Heart right ventricle (tissue), 16 donors: Measurements from ENCODE around the gene ARL13B. TPM values are rescaled to one million over a fixed set of nuclear protein-coding genes. Genes with fewer than 3 reads are reported as not detected.

Experiments
- ATAC-seq, 8 donors: fragments of 200-7000 bp; cut with Tn5 transposase; one replicate each; pipeline ENCODE4 v1.9.1; 2020; ENCODE audit warnings: mild to moderate bottlenecking in 8 of 8, moderate library complexity in 8 of 8, moderate number of reproducible peaks in 1 of 8
- DNase-seq, 2 donors: peaks; one replicate each; pipeline ENCODE4 v3.0.0-alpha.2; 2020
- H3K27ac ChIP-seq, 10 donors: fragments of 200-600 bp; sonication (generic) in 2 of 10; one replicate each; pipeline versions ENCODE4 v1.5.0 to v1.8.0; 2020 to 2022; ENCODE audit warnings: mild to moderate bottlenecking in 3 of 10
- H3K27me3 ChIP-seq, 7 donors: fragments of 200-600 bp; one replicate each; pipeline ENCODE4 v1.8.0; 2021 to 2022; ENCODE audit warnings: mild to moderate bottlenecking in 2 of 7
- H3K36me3 ChIP-seq, 9 donors: fragments of 200-600 bp; sonication (generic) in 1 of 9; one replicate each; pipeline versions ENCODE4 v1.5.0 to v1.8.0; 2020 to 2022; ENCODE audit warnings: mild to moderate bottlenecking in 2 of 9
- H3K4me1 ChIP-seq, 9 donors: fragments of 200-600 bp; sonication (generic) in 1 of 9; one replicate each; pipeline versions ENCODE4 v1.5.0 to v1.8.0; 2020 to 2022; ENCODE audit warnings: mild to moderate bottlenecking in 4 of 9
- H3K4me3 ChIP-seq, 10 donors: fragments of 200-600 bp; sonication (generic) in 2 of 10; one replicate each; pipeline versions ENCODE4 v1.5.0 to v1.8.0; 2020 to 2022; ENCODE audit warnings: mild to moderate bottlenecking in 7 of 10, moderate library complexity in 2 of 10
- H3K9me3 ChIP-seq, 11 donors: fragments of 200-600 bp in 10 of 11; sonication (generic) in 2 of 11; one replicate each; pipeline versions ENCODE4 v1.5.0 to v1.8.0; 2013 to 2022; ENCODE audit warnings: mild to moderate bottlenecking in 2 of 11, control low read depth in 1 of 11, moderate library complexity in 1 of 11
- CTCF ChIP-seq, 9 donors: fragments of 200-600 bp; sonication (generic) in 2 of 9; IDR thresholded peaks; one replicate each; pipeline versions ENCODE4 v1.5.0 to v1.8.0; 2021 to 2022; ENCODE audit warnings: antibody characterized with exemption in 9 of 9, mild to moderate bottlenecking in 5 of 9, moderate library complexity in 1 of 9
- WGBS, 2 donors: extraction: QIAGEN DNeasy Blood & Tissue Kit; methylation state at CpG; one replicate each; pipeline ENCODE4 v1.1.7; 2013; ENCODE audit warnings: inconsistent platforms in 1 of 2; 5-methylcytosine and 5-hydroxymethylcytosine counted together
- intact Hi-C, 10 donors: fragments of 100-400 bp; cut with DNase I; formaldehyde crosslinking; loops; one replicate each; pipeline versions ENCODE4 v1.11.1 to v1.14.2; 2022
- polyA plus RNA-seq, 2 donors: library from polyadenylated mRNA; stranded (reverse); fragments of 200-250 nt; gene quantifications; one replicate each; pipeline ENCODE4 v1.2.3, GENCODE V29; 2013
- total RNA-seq, 10 donors: library from RNA; stranded (reverse); fragmentation: NEBNext Ultra II Directional in 3 of 10; extraction: Animal tissue kit (Norgen Biotek cat#: 25700) in 3 of 10; gene quantifications; one replicate each; pipeline versions ENCODE4 v1.2.1 to v1.2.4, GENCODE V29; 2021 to 2023
- donor health status: Arrhythmogenic right ventricular cardiomyopathy.
- donor health status: ischemic (EF 13 %, LVEDD 7.1; RV severe dilation, severe dysfunction).
- donor health status: healthy with polysubstance abuse.
- donor health status: DM: no; HTN: yes; CAD: no.
- donor health status: DM: no; HTN: no; CAD: no.
- donor health status: ischemic (EF 25% LVEDD 6.9; RV normal size, moderate dysfunction).
- donor health status: ischemic (EF 25% LVEDD 5.7; RV mildly dilated, moderate dysfunction).
- donor health status: healthy.
- donor health status: DM: yes; HTN: yes; CAD: no.
- donor health status: Ischemic cardiomyopathy.
- donor health status: ischemic (EF 35%, LVEDD 5.7; RV mildly dilated, moderate dysfunction).
- donor health status: nonischemic (EF 11% LVEDD 7.7; RV severe dilation, severe dysfunction).
- donor health status: DM: yes; HTN: yes; CAD: no.
- donor health status: PGD.
- donor health status: ischemic (EF 29% LVEDD 5.4; RV normal size, mild dysfunction).
- donor health status: nonischemic (EF 23%, LVEDD 6.1; RV moderate dilation, normal function).

The ARL13B gene
- total and polyA plus RNA-seq, 12 donors, result 2.2 to 7.4 (median 4.3) TPM

- Histone ChIP-seq H3K4me1 (peaks cover 0 to 48% (median 22%) of the 10 kb centered on the region in 9 donors), H3K4me3 (peak overlapping the region in 4 of 10 donors; percentile 68 to 83 (median 71)), H3K27ac (peak overlapping the region in 6 of 10 donors; percentile 89 to 98 (median 92)), H3K27me3 (no peaks in the 10 kb centered on the region), H3K9me3 (peaks cover 0 to 8% (median 0%) of the 10 kb centered on the region in 11 donors), H3K36me3 (peaks cover 0 to 37% (median 0%) of the 10 kb centered on the region in 9 donors)
- ATAC-seq (no peak), DNase-seq (no peak)
- whole genome bisulfite sequencing, 2 donors, result 80 to 85% methylated on average over 6 of the region's 6 CpGs
- TF ChIP-seq CTCF (IDR thresholded peaks at IDR 0.05), result no peak
- intact Hi-C loops, result loop anchor here in 3 of 10 donors (10.0 kb wide), 2 partner anchors 60 to 160 kb away; no protein-coding TSS in a partner anchor
These were observed 84.4 kb downstream of the ARL13B start for GRCh38 chr3:94064243-94064860.

- no peak for ATAC-seq
- WGBS, 2 donors, result 68 to 71% methylated on average over 1 of the region's 1 CpG
These were observed 85.2 kb downstream of the ARL13B start for GRCh38 chr3:94065122-94065521.

GRCh38 chr3:94065819-94066480, 86.0 kb downstream of the ARL13B start:
- H3K9me3 ChIP-seq, result peaks cover 0 to 8% (median 0%) of the 10 kb centered on the region in 11 donors
- no peak for ATAC-seq
- H3K27me3 ChIP-seq, result no peaks in the 10 kb centered on the region
- H3K27ac ChIP-seq, result no peak overlapping the region
- WGBS, 2 donors, result 87 to 94% methylated on average over 1 of the region's 1 CpG
- no peak overlapping the region for H3K4me3 ChIP-seq
- peaks cover 0 to 48% (median 22%) of the 10 kb centered on the region in 9 donors for H3K4me1 ChIP-seq
- intact Hi-C loops, result loop anchor here in 8 of 10 donors (2.0 to 10.0 kb wide), 5 partner anchors 61 to 161 kb away; no protein-coding TSS in a partner anchor
- no peak for TF ChIP-seq CTCF (IDR thresholded peaks at IDR 0.05)
- peaks cover 0 to 34% (median 0%) of the 10 kb centered on the region in 9 donors for H3K36me3 ChIP-seq
- DNase-seq, result no peak

More at GRCh38 chr3:94065122-94065521, 85.2 kb downstream of the ARL13B start:
- peak overlapping the region in 1 of 10 donors; percentile 4 for H3K27ac ChIP-seq
- peaks cover 0 to 33% (median 0%) of the 10 kb centered on the region in 9 donors for H3K36me3 ChIP-seq
- intact Hi-C loops, result loop anchor here in 8 of 10 donors (5.0 to 10.0 kb wide), 4 partner anchors 60 to 160 kb away; no protein-coding TSS in a partner anchor
- H3K9me3 ChIP-seq, result peaks cover 0 to 8% (median 0%) of the 10 kb centered on the region in 11 donors
- no peaks in the 10 kb centered on the region for H3K27me3 ChIP-seq
- no peak for TF ChIP-seq CTCF (IDR thresholded peaks at IDR 0.05)
- no peak overlapping the region for H3K4me3 ChIP-seq
- H3K4me1 ChIP-seq, result peaks cover 0 to 48% (median 22%) of the 10 kb centered on the region in 9 donors
- DNase-seq, result no peak
